ENCODE results near the gene CFAP43.
"Not testable (repeated sequence)": the region's sequence is repeated elsewhere in the genome, so short reads cannot be mapped to it uniquely, and the experiment has no call there.

The CFAP43 gene

DNA sequence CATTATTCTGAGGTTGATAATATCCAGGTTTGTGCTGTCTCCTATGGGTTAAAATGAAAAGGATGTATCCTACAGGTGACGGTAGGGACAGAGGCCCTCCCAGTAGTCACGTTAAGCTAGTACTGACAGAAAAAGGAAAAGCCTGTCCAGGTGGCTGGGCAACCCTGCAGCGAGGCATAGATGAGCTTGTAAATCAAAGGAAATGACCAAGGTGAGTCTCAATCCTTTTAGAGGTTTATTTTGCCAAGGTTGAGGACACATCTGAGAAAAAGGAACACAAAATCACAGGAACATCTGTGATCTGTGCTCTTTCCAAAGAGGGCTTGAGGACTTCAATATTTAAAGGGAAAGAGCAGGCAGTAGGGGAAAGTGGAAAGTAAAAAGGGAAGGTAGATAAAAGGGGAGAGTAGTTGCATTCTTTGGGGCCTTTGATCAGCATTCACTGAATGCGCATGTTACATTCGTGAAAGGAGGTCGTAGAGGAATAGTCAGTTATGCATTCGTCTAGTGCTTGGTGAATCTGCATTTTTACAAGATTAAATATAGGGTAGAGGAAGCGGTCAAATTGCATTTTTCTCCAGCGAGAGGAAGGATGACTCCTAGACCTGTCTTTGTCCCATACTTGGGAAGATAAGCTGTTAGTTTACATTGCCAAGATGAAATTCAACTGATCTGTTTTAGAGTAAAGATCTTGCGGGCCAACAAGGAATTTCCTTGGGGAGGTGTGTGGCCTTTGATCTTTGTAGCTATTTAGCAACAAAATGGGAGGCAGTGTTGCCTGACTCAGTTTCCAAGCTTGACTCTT, 21.6 kb upstream of the CFAP43 start:
- H3K9me3 ChIP-seq (ENCODE audit: control insufficient read depth, insufficient read depth, low read length), result no peaks in the 10 kb centered on the region
- H3K27me3 ChIP-seq (ENCODE audit: control insufficient read depth, insufficient read depth, low read length), result peaks cover 4% of the 10 kb centered on the region
- peak overlapping the region; percentile 72 for H3K4me3 ChIP-seq (ENCODE audit: low read depth, low read length)
- peaks cover 22% of the 10 kb centered on the region for H3K4me1 ChIP-seq (ENCODE audit: control insufficient read depth, insufficient read depth, low read length)
- no peaks in the 10 kb centered on the region for H3K36me3 ChIP-seq (ENCODE audit: control insufficient read depth, insufficient read depth, low read length)
- H3K9ac ChIP-seq (ENCODE audit: low read depth, low read length), result peak overlapping the region; percentile 39

- Histone ChIP-seq H3K27me3 (ENCODE audit: control insufficient read depth, insufficient read depth, low read length) (peaks cover 4% of the 10 kb centered on the region), H3K4me3 (ENCODE audit: low read depth, low read length) (no peak overlapping the region), H3K9me3 (ENCODE audit: control insufficient read depth, insufficient read depth, low read length) (no peaks in the 10 kb centered on the region), H3K9ac (ENCODE audit: low read depth, low read length) (no peak overlapping the region), H3K36me3 (ENCODE audit: control insufficient read depth, insufficient read depth, low read length) (no peaks in the 10 kb centered on the region), H3K4me1 (ENCODE audit: control insufficient read depth, insufficient read depth, low read length) (peaks cover 22% of the 10 kb centered on the region)
Observed at GRCh38 chr10:104253106-104253505, 20.9 kb upstream of the CFAP43 start.

DNA sequence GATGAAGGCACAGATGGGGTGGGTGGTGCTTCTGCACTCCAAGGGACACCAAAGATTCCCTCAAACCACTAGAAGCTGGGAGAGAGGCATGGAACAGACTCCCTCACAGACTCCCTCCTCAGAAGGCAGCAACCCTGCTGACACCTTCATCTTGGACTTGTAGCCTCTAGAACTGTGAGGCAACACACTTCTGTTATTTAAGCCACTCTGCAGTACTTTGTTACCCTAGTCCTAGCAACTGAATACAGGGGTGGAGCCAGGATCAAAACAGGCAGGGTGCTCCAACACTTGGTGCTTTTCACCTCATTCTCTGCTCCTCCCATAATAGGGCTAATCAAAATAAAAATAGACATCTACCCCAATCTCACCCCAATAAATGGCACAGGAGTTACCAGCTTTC, 20.2 kb upstream of the CFAP43 start:
- H3K27me3 ChIP-seq (ENCODE audit: control insufficient read depth, insufficient read depth, low read length), result peaks cover 4% of the 10 kb centered on the region
- no peak overlapping the region for H3K9ac ChIP-seq (ENCODE audit: low read depth, low read length)
- H3K36me3 ChIP-seq (ENCODE audit: control insufficient read depth, insufficient read depth, low read length), result no peaks in the 10 kb centered on the region
- no peak overlapping the region for H3K4me3 ChIP-seq (ENCODE audit: low read depth, low read length)
- peaks cover 22% of the 10 kb centered on the region for H3K4me1 ChIP-seq (ENCODE audit: control insufficient read depth, insufficient read depth, low read length)
- no peaks in the 10 kb centered on the region for H3K9me3 ChIP-seq (ENCODE audit: control insufficient read depth, insufficient read depth, low read length)

DNA sequence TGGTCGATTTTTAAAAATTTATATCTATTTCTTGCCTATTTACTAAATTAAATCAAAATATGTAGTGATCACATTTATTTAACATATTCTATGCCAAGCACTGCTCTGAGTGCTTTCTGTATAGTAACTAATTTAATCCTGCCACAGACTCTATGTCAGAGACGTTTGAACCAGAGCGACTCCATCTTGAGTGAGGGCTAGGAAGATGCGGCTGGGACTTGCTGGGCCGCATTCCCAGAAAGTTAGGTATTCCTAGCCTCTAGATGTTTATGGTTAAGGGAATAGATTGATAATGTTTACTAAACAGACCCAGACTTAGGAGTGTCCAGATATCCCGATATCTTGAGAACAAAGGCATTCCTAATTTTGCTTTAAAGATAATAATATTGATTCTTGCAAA, 19.3 kb upstream of the CFAP43 start:
- H3K36me3 ChIP-seq (ENCODE audit: control insufficient read depth, insufficient read depth, low read length), result no peaks in the 10 kb centered on the region
- H3K4me3 ChIP-seq (ENCODE audit: low read depth, low read length), result no peak overlapping the region
- H3K9me3 ChIP-seq (ENCODE audit: control insufficient read depth, insufficient read depth, low read length), result no peaks in the 10 kb centered on the region
- peaks cover 4% of the 10 kb centered on the region for H3K27me3 ChIP-seq (ENCODE audit: control insufficient read depth, insufficient read depth, low read length)
- no peak overlapping the region for H3K9ac ChIP-seq (ENCODE audit: low read depth, low read length)
- peaks cover 20% of the 10 kb centered on the region for H3K4me1 ChIP-seq (ENCODE audit: control insufficient read depth, insufficient read depth, low read length)

GRCh38 chr10:104250371-104250770, 18.2 kb upstream of the CFAP43 start:
- H3K36me3 ChIP-seq (ENCODE audit: control insufficient read depth, insufficient read depth, low read length), result no peaks in the 10 kb centered on the region
- H3K27me3 ChIP-seq (ENCODE audit: control insufficient read depth, insufficient read depth, low read length), result no peaks in the 10 kb centered on the region
- no peaks in the 10 kb centered on the region for H3K9me3 ChIP-seq (ENCODE audit: control insufficient read depth, insufficient read depth, low read length)
- H3K4me3 ChIP-seq (ENCODE audit: low read depth, low read length), result no peak overlapping the region
- H3K4me1 ChIP-seq (ENCODE audit: control insufficient read depth, insufficient read depth, low read length), result peaks cover 14% of the 10 kb centered on the region
- H3K9ac ChIP-seq (ENCODE audit: low read depth, low read length), result no peak overlapping the region

DNA sequence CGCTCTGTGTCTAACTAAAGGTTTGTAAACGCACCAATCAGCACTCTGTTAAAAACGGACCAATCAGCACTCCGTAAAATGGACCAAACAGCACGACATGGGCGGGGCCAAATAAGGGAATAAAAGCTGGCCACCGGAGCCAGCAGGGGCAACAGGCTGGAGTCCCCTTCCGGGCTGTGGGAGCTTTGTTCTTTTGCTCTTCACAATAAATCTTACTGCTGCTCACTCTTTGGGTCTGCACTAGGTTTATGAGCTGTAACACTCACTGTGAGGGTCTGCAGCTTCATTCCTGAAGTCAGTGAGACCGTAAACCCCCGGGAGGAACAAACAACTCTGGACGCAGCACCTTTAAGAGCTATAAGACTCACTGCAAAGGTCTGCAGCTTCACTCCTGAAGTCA, 16.8 kb upstream of the CFAP43 start:
- H3K4me3 ChIP-seq (ENCODE audit: low read depth, low read length); H3K9me3 ChIP-seq (ENCODE audit: control insufficient read depth, insufficient read depth, low read length); H3K9ac ChIP-seq (ENCODE audit: low read depth, low read length); H3K27me3 ChIP-seq (ENCODE audit: control insufficient read depth, insufficient read depth, low read length); H3K36me3 ChIP-seq (ENCODE audit: control insufficient read depth, insufficient read depth, low read length): not testable (repeated sequence)
- H3K4me1 ChIP-seq (ENCODE audit: control insufficient read depth, insufficient read depth, low read length), result peaks cover 14% of the 10 kb centered on the region

DNA sequence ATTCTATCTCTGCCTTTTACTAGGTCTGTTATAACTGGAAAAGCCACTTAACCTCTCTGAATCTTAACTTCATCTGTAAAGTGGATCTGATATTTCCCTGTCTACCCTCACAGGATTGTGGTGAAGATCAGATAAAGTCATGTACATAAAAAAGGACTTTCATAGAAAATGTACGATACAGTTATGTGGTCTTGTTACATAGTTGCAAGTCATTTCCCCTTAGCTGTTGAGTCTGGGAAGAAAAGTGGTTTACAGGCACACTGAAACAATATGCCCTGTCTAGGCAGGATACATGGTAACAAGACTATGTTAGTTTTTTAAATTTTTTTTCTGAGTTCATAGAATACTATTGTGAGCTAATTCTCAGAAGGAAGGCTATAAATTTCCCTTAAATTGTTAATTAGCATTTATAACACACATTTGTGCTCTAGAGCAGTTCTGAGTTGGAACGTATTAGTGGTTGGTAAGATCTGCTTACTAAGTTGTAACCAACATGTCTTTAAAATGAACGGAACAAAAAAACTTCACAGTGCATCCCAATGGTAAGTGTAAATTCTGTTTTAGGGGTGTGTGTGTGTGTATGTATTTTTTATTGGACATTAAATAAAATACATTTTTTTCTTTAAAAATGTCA, 15.5 kb upstream of the CFAP43 start:
- no peaks in the 10 kb centered on the region for H3K9me3 ChIP-seq (ENCODE audit: control insufficient read depth, insufficient read depth, low read length)
- H3K4me1 ChIP-seq (ENCODE audit: control insufficient read depth, insufficient read depth, low read length), result peaks cover 9% of the 10 kb centered on the region
- no peak overlapping the region for H3K4me3 ChIP-seq (ENCODE audit: low read depth, low read length)
- H3K9ac ChIP-seq (ENCODE audit: low read depth, low read length), result no peak overlapping the region
- no peaks in the 10 kb centered on the region for H3K36me3 ChIP-seq (ENCODE audit: control insufficient read depth, insufficient read depth, low read length)
- no peaks in the 10 kb centered on the region for H3K27me3 ChIP-seq (ENCODE audit: control insufficient read depth, insufficient read depth, low read length)

DNA sequence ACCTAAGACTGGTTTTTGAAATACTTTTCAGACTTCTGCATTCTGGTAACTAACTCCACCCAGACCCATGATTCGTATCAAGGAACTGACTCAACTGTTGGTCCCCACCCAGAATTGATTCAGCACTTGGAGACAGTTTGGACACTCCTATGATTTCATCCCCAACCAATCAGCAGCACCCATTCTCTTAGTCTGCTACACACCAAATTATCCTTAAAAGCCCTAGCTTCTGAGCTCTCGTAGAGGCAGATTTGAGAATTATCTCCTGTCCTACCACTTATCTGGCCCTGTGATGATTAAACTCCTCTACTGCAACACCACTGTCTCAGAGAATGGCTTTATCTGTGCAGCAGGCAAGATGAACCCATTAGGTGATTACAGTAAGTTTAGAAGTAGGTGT, 14.8 kb upstream of the CFAP43 start:
- Histone ChIP-seq H3K9me3 (ENCODE audit: control insufficient read depth, insufficient read depth, low read length) (no peaks in the 10 kb centered on the region), H3K36me3 (ENCODE audit: control insufficient read depth, insufficient read depth, low read length) (no peaks in the 10 kb centered on the region), H3K9ac (ENCODE audit: low read depth, low read length) (no peak overlapping the region), H3K4me1 (ENCODE audit: control insufficient read depth, insufficient read depth, low read length) (peaks cover 6% of the 10 kb centered on the region), H3K4me3 (ENCODE audit: low read depth, low read length) (no peak overlapping the region), H3K27me3 (ENCODE audit: control insufficient read depth, insufficient read depth, low read length) (no peaks in the 10 kb centered on the region)

- H3K36me3 ChIP-seq (ENCODE audit: control insufficient read depth, insufficient read depth, low read length), result no peaks in the 10 kb centered on the region
- H3K9me3 ChIP-seq (ENCODE audit: control insufficient read depth, insufficient read depth, low read length), result no peaks in the 10 kb centered on the region
- no peak overlapping the region for H3K4me3 ChIP-seq (ENCODE audit: low read depth, low read length)
- no peaks in the 10 kb centered on the region for H3K27me3 ChIP-seq (ENCODE audit: control insufficient read depth, insufficient read depth, low read length)
- no peak overlapping the region for H3K9ac ChIP-seq (ENCODE audit: low read depth, low read length)
- no peaks in the 10 kb centered on the region for H3K4me1 ChIP-seq (ENCODE audit: control insufficient read depth, insufficient read depth, low read length)
Observed at GRCh38 chr10:104245066-104245632, 13.0 kb upstream of the CFAP43 start.

GRCh38 chr10:104243512-104243911, 11.3 kb upstream of the CFAP43 start:
- H3K4me1 ChIP-seq (ENCODE audit: control insufficient read depth, insufficient read depth, low read length), result no peaks in the 10 kb centered on the region
- no peak overlapping the region for H3K4me3 ChIP-seq (ENCODE audit: low read depth, low read length)
- H3K9ac ChIP-seq (ENCODE audit: low read depth, low read length), result no peak overlapping the region
- peaks cover 4% of the 10 kb centered on the region for H3K27me3 ChIP-seq (ENCODE audit: control insufficient read depth, insufficient read depth, low read length)
- no peaks in the 10 kb centered on the region for H3K9me3 ChIP-seq (ENCODE audit: control insufficient read depth, insufficient read depth, low read length)
- H3K36me3 ChIP-seq (ENCODE audit: control insufficient read depth, insufficient read depth, low read length), result no peaks in the 10 kb centered on the region

GRCh38 chr10:104243009-104243408, 10.8 kb upstream of the CFAP43 start:
- H3K9me3 ChIP-seq (ENCODE audit: control insufficient read depth, insufficient read depth, low read length); H3K4me1 ChIP-seq (ENCODE audit: control insufficient read depth, insufficient read depth, low read length); H3K9ac ChIP-seq (ENCODE audit: low read depth, low read length): not testable (repeated sequence)

GRCh38 chr10:104242545-104242944, 10.4 kb upstream of the CFAP43 start:
- Histone ChIP-seq H3K9me3 (ENCODE audit: control insufficient read depth, insufficient read depth, low read length) (no peaks in the 10 kb centered on the region), H3K4me3 (ENCODE audit: low read depth, low read length) (no peak overlapping the region), H3K27me3 (ENCODE audit: control insufficient read depth, insufficient read depth, low read length) (peaks cover 4% of the 10 kb centered on the region), H3K9ac (ENCODE audit: low read depth, low read length) (no peak overlapping the region), H3K36me3 (ENCODE audit: control insufficient read depth, insufficient read depth, low read length) (no peaks in the 10 kb centered on the region), H3K4me1 (ENCODE audit: control insufficient read depth, insufficient read depth, low read length) (no peaks in the 10 kb centered on the region)

More at GRCh38 chr10:104243009-104243408, 10.8 kb upstream of the CFAP43 start:
- H3K36me3 ChIP-seq (ENCODE audit: control insufficient read depth, insufficient read depth, low read length); H3K4me3 ChIP-seq (ENCODE audit: low read depth, low read length); H3K27me3 ChIP-seq (ENCODE audit: control insufficient read depth, insufficient read depth, low read length): not testable (repeated sequence)

Data from iPS-15b (cell line).